HT-29 (cell line): ENCODE measurements around the gene TPRKB. TPM values are rescaled to one million over a fixed set of nuclear protein-coding genes. Genes with fewer than 3 reads are reported as not detected.
"Not testable (repeated sequence)": the region's sequence is repeated elsewhere in the genome, so short reads cannot be mapped to it uniquely, and the experiment has no call there.

ENCODE experiments used
- DNase-seq: peaks from one replicate; pipeline ENCODE4 v3.0.0-alpha.2; 2015; ENCODE audit warnings: low spot score
- total RNA-seq: library from RNA; depleted of rRNA; stranded (reverse); fragments of >200 nt; shearing (Covaris generic); gene quantifications from 2 replicates; pipeline ENCODE4 v1.2.3, GENCODE V29; 2014; rRNA removed

The TPRKB gene
- total RNA-seq: 16.6 and 18.8 TPM in 2 replicates

- peak; percentile 94 for DNase-seq
Observed at GRCh38 chr2:73736855-73737779, at the start of gene TPRKB. TPRKB (minus strand) TSS chr2:73737345; CDS start chr2:73734569, 2,776 bp downstream.

GRCh38 chr2:73783883-73784282 lies 46.7 kb upstream of the TPRKB start, which contains the start of gene C2orf78:
C2orf78 (plus strand) TSS chr2:73784183; CDS start chr2:73784310, 127 bp downstream.
- not testable (repeated sequence) for DNase-seq

GRCh38 chr2:73783402-73783801 lies 46.3 kb upstream of the TPRKB start:
- DNase-seq: not testable (repeated sequence)

- DNase-seq: no peak
Observed at GRCh38 chr2:73780237-73780582, 43.1 kb upstream of the TPRKB start.

- DNase-seq: peak; percentile 99
Observed at GRCh38 chr2:73779467-73780236, 42.5 kb upstream of the TPRKB start, which contains the start of gene DUSP11. DUSP11 (minus strand) TSS chr2:73780103; CDS start chr2:73779974, 129 bp downstream.

DNA sequence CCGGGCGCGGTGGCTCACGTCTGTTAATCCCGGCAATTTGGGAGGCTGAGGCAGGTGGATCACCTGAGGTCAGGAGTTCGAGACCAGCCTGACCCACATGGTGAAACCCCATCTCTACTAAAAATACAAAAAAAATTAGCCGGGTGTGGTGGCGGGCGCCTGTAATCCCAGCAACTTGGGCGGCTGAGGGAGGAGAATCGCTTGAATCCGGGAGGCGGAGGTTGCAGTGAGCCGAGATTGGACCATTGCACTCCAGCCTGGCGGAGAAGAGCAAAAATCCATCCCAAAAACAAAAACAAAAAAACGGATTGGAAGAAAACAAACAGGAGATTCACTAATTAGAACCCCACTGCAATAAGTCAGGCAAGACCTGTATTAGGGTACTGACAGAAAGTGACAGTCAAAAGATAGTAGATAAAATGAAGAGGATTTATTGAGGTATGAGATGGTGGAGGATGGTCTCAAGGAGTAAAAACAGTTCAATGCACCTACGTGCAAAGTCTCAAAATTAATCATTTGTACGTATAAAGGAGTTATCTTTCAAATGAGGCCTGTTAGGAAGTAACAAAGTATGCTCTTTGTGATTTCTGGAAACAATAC lies 41.8 kb upstream of the TPRKB start:
- not testable (repeated sequence) for DNase-seq

DNA sequence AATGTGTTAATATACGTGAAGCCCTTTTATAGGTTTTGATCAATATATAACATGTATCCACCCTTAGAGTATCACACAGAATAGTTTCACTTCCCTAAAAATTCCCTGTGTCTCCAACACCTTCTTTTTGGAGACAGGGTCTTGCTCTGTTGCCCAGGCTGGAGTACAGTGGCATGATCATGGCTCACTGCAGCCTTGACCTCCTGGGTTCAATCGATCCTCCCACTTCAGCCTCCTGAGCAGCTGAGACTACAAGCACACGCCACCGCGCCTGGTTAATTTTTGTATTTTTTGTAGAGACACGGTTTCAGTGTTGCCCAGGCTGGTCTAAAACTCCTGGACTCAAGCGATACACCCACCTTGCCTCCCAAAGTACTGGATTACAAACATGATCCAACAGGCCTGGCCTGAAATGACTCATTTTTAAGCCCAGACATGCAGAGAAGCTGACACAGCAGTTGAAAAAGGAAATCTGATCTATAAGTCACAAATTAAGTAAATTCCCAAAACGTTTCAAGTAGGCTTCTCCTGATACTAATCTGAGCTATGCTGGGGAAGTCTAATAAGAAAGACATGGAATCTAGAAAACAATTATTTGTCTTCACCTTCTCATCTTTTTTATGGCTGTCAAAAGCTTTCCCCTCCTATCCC lies 39.8 kb upstream of the TPRKB start:
- DNase-seq: no peak

GRCh38 chr2:73776381-73776780 lies 39.2 kb upstream of the TPRKB start:
- DNase-seq: no peak

GRCh38 chr2:73772819-73773218 lies 35.7 kb upstream of the TPRKB start:
- no peak for DNase-seq

- DNase-seq: no peak
Observed at GRCh38 chr2:73770725-73771124, 33.6 kb upstream of the TPRKB start.

- DNase-seq: no peak
Observed at GRCh38 chr2:73766994-73767393, 29.8 kb upstream of the TPRKB start.

GRCh38 chr2:73766349-73766748 lies 29.2 kb upstream of the TPRKB start:
- DNase-seq: no peak

DNA sequence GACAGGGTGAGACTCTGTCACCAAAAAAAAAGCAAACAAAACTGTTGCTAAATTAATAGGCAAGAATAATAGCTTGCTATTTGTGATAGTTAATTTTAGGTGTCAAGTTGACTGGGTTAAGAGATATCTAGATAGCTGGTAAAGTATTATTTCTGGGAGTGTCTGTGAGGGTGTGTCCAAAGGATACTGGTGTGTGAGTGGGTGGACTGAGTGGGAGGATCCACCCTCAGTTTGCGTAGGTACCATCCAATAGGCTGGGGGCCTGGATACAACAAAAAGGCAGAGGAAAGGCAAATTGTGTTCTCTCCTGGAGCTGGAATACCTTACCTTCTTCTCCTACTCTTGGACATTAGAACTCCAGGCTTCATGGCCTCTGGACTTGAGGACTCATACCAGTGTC lies 27.8 kb upstream of the TPRKB start:
- DNase-seq: no peak

DNA sequence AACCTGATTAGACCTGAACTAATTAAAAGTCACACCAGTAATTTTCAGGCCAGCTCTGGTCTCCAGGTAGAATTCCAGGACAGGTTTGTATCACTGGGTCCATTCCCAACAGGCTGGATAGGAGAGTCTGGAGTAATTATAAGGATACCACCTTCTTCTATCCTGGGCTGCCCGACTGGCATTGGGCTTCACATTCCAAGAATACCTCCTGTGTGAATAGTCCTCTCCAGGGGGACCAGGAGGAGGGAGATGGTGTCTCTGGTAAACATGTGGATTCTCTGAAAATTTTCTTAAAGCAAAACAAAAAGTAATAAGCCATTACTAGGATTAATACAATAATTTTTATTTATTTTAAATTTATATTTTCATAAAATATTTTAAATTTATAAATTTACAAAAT lies 25.4 kb upstream of the TPRKB start:
- no peak for DNase-seq

DNA sequence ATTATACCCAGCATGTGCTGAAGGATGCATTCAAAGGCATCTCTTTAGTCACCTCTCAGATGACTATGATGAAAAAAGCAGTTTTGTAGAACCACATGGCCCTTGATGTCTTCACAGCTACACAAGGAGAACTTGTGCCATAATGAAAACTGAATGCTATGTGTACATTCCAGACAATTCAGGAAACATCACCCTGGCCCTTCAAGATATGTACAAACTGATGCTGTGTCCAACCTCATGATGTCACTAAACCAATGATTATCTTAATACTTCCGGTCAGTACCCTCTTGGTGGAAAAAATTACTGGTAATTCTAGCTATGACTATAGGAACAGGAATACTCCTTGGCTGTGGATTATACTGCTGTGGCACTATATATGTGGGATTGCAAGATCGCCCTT lies 22.8 kb upstream of the TPRKB start:
- DNase-seq: no peak

GRCh38 chr2:73759285-73759764 lies 22.2 kb upstream of the TPRKB start:
- DNase-seq: no peak

- not testable (repeated sequence) for DNase-seq
Observed at GRCh38 chr2:73754332-73754731, 17.2 kb upstream of the TPRKB start.

GRCh38 chr2:73749314-73749713 lies 12.2 kb upstream of the TPRKB start:
- DNase-seq: no peak

GRCh38 chr2:73746877-73747208 lies 9.7 kb upstream of the TPRKB start:
- DNase-seq: no peak

- DNase-seq: no peak
Observed at GRCh38 chr2:73746015-73746876, 9.1 kb upstream of the TPRKB start.
